Measurements from ENCODE around the gene EFS. TPM values are rescaled to one million over a fixed set of nuclear protein-coding genes. Genes with fewer than 3 reads are reported as not detected.

Gene EFS
- total RNA-seq, 1 donor from 2014 or later: not detected

- Mint-ChIP-seq H3K9me3 (no peaks in the 10 kb centered on the region), H3K27ac (peak overlapping the region; percentile 84), H3K36me3 (ENCODE audit: low read depth) (peaks cover 54% of the 10 kb centered on the region), H3K27me3 (ENCODE audit: low read depth) (no peaks in the 10 kb centered on the region), H3K4me1 (ENCODE audit: low read depth) (peaks cover 23% of the 10 kb centered on the region), H3K4me3 (ENCODE audit: low read depth) (peak overlapping the region; percentile 88)
- DNase-seq (ENCODE audit: low spot score): peak; percentile 39
- intact Hi-C loops (cut with micrococcal nuclease): loop anchor here (1.0 to 10.0 kb wide), 7 partner anchors 21 to 793 kb away; partner anchors contain the start of genes ACIN1, C14orf119, DCAF11 and HOMEZ
These were observed 43.1 kb downstream of the EFS start for GRCh38 chr14:23321572-23322547.

- no peaks in the 10 kb centered on the region for H3K9me3 Mint-ChIP-seq
- H3K27me3 Mint-ChIP-seq (ENCODE audit: low read depth): no peaks in the 10 kb centered on the region
- H3K4me1 Mint-ChIP-seq (ENCODE audit: low read depth): peaks cover 23% of the 10 kb centered on the region
- H3K27ac Mint-ChIP-seq: peak within 1 kb of the TSS; percentile 86
- H3K4me3 Mint-ChIP-seq (ENCODE audit: low read depth): peak within 1 kb of the TSS; percentile 88
- DNase-seq (ENCODE audit: low spot score): peak; percentile 98
- intact Hi-C loops (cut with micrococcal nuclease): loop anchor here (1.0 to 10.0 kb wide), 7 partner anchors 20 to 794 kb away; partner anchors contain the start of genes ACIN1, C14orf119, DCAF11 and HOMEZ
- H3K36me3 Mint-ChIP-seq (ENCODE audit: low read depth): peaks cover 49% of the 10 kb centered on the region
These were observed 44.1 kb downstream of the EFS start, which contains the start of gene PABPN1 for GRCh38 chr14:23320584-23321571. Gene PABPN1, plus strand, starts transcription at chr14:23321457. Its CDS starts 13 bp downstream, at chr14:23321470.

GRCh38 chr14:23319746-23320583 is 45.0 kb downstream of the EFS start:
- no peak for DNase-seq (ENCODE audit: low spot score)
- peaks cover 2% of the 10 kb centered on the region for H3K27me3 Mint-ChIP-seq (ENCODE audit: low read depth)
- no peaks in the 10 kb centered on the region for H3K9me3 Mint-ChIP-seq
- peaks cover 23% of the 10 kb centered on the region for H3K4me1 Mint-ChIP-seq (ENCODE audit: low read depth)
- H3K27ac Mint-ChIP-seq: peak overlapping the region; percentile 86
- intact Hi-C loops (cut with micrococcal nuclease): loop anchor here (5.0 to 10.0 kb wide), 3 partner anchors 237 to 795 kb away; partner anchors contain the start of genes DCAF11, NRL, PRMT5 and THTPA
- H3K36me3 Mint-ChIP-seq (ENCODE audit: low read depth): peaks cover 40% of the 10 kb centered on the region
- H3K4me3 Mint-ChIP-seq (ENCODE audit: low read depth): peak overlapping the region; percentile 81

GRCh38 chr14:23316300-23316699 is 48.7 kb downstream of the EFS start:
- Mint-ChIP-seq H3K4me1 (ENCODE audit: low read depth) (peaks cover 10% of the 10 kb centered on the region), H3K36me3 (ENCODE audit: low read depth) (peaks cover 10% of the 10 kb centered on the region), H3K4me3 (ENCODE audit: low read depth) (no peak overlapping the region), H3K9me3 (no peaks in the 10 kb centered on the region), H3K27me3 (ENCODE audit: low read depth) (peaks cover 6% of the 10 kb centered on the region), H3K27ac (no peak overlapping the region)
- intact Hi-C loops (cut with micrococcal nuclease): no loop called here
- DNase-seq (ENCODE audit: low spot score): no peak

- intact Hi-C loops (cut with micrococcal nuclease): no loop called here
- DNase-seq (ENCODE audit: low spot score): no peak
- Mint-ChIP-seq H3K36me3 (ENCODE audit: low read depth) (no peaks in the 10 kb centered on the region), H3K4me1 (ENCODE audit: low read depth) (peaks cover 17% of the 10 kb centered on the region), H3K27me3 (ENCODE audit: low read depth) (peaks cover 9% of the 10 kb centered on the region), H3K27ac (no peak overlapping the region), H3K9me3 (no peaks in the 10 kb centered on the region), H3K4me3 (ENCODE audit: low read depth) (no peak overlapping the region)
These were observed 54.4 kb downstream of the EFS start for GRCh38 chr14:23310546-23310945.

- no peak for DNase-seq (ENCODE audit: low spot score)
- H3K4me1 Mint-ChIP-seq (ENCODE audit: low read depth): peaks cover 17% of the 10 kb centered on the region
- H3K27ac Mint-ChIP-seq: no peak overlapping the region
- no peaks in the 10 kb centered on the region for H3K9me3 Mint-ChIP-seq
- peaks cover 9% of the 10 kb centered on the region for H3K27me3 Mint-ChIP-seq (ENCODE audit: low read depth)
- H3K4me3 Mint-ChIP-seq (ENCODE audit: low read depth): no peak overlapping the region
- intact Hi-C loops (cut with micrococcal nuclease): loop anchor here (10.0 kb wide), 1 partner anchor 304 kb away; no protein-coding TSS in a partner anchor
- no peaks in the 10 kb centered on the region for H3K36me3 Mint-ChIP-seq (ENCODE audit: low read depth)
These were observed 56.1 kb downstream of the EFS start for GRCh38 chr14:23308721-23309445.

GRCh38 chr14:23307687-23308644 is 57.0 kb downstream of the EFS start:
- Mint-ChIP-seq H3K4me1 (ENCODE audit: low read depth) (peaks cover 22% of the 10 kb centered on the region), H3K27me3 (ENCODE audit: low read depth) (peaks cover 9% of the 10 kb centered on the region), H3K4me3 (ENCODE audit: low read depth) (peak overlapping the region; percentile 80), H3K36me3 (ENCODE audit: low read depth) (no peaks in the 10 kb centered on the region), H3K9me3 (no peaks in the 10 kb centered on the region), H3K27ac (peak overlapping the region; percentile 19)
- intact Hi-C loops (cut with micrococcal nuclease): loop anchor here (10.0 kb wide), 1 partner anchor 303 kb away; no protein-coding TSS in a partner anchor
- no peak for DNase-seq (ENCODE audit: low spot score)

GRCh38 chr14:23307146-23307530 is 57.8 kb downstream of the EFS start:
- Mint-ChIP-seq H3K27me3 (ENCODE audit: low read depth) (peaks cover 8% of the 10 kb centered on the region), H3K36me3 (ENCODE audit: low read depth) (no peaks in the 10 kb centered on the region), H3K4me1 (ENCODE audit: low read depth) (peaks cover 25% of the 10 kb centered on the region), H3K9me3 (no peaks in the 10 kb centered on the region), H3K27ac (peak overlapping the region; percentile 78), H3K4me3 (ENCODE audit: low read depth) (peak overlapping the region; percentile 80)
- intact Hi-C loops (cut with micrococcal nuclease): loop anchor here (10.0 kb wide), 1 partner anchor 302 kb away; no protein-coding TSS in a partner anchor
- DNase-seq (ENCODE audit: low spot score): no peak

- Mint-ChIP-seq H3K9me3 (no peaks in the 10 kb centered on the region), H3K27ac (peak within 1 kb of the TSS; percentile 78), H3K4me3 (ENCODE audit: low read depth) (peak within 1 kb of the TSS; percentile 80), H3K4me1 (ENCODE audit: low read depth) (peaks cover 25% of the 10 kb centered on the region), H3K27me3 (ENCODE audit: low read depth) (peaks cover 4% of the 10 kb centered on the region), H3K36me3 (ENCODE audit: low read depth) (no peaks in the 10 kb centered on the region)
- no peak for DNase-seq (ENCODE audit: low spot score)
- intact Hi-C loops (cut with micrococcal nuclease): loop anchor here (10.0 kb wide), 1 partner anchor 302 kb away; no protein-coding TSS in a partner anchor
These were observed 58.4 kb downstream of the EFS start, which contains the start of gene BCL2L2 for GRCh38 chr14:23306412-23307145. Gene BCL2L2, plus strand, starts transcription at chr14:23306833. Its CDS starts 935 bp downstream, at chr14:23307768.

Data from activated T-helper 2 cell treated with anti-CD3 and anti-CD28 coated beads, Interferon-gamma antibody, Interleukin-2, Interleukin-4, amounts not matched to agents 10 μg/mL and 5 μg/mL and 100 μg/mL, durations not matched to agents 14 hours and 24 hours and 36 hours (primary cell).